Measurements from ENCODE around the gene NUMA1.

The NUMA1 gene

GRCh38 chr11:72014761-72015320 lies 65.5 kb downstream of the NUMA1 start:
- no peak for DNase-seq

GRCh38 chr11:72013765-72014711 lies 66.3 kb downstream of the NUMA1 start:
- no peak for DNase-seq

GRCh38 chr11:72012897-72013721 lies 67.2 kb downstream of the NUMA1 start:
- no peak for DNase-seq

- DNase-seq: no peak
Observed at GRCh38 chr11:72012091-72012630, 68.2 kb downstream of the NUMA1 start.

- no peak for DNase-seq
Observed at GRCh38 chr11:72010529-72011233, 69.7 kb downstream of the NUMA1 start.

- DNase-seq: no peak
Observed at GRCh38 chr11:72009156-72009555, 71.2 kb downstream of the NUMA1 start.

GRCh38 chr11:72008728-72009127 lies 71.6 kb downstream of the NUMA1 start:
- DNase-seq: no peak

- no peak for DNase-seq
Observed at GRCh38 chr11:72007587-72007986, 72.8 kb downstream of the NUMA1 start.

GRCh38 chr11:72007089-72007476 lies 73.3 kb downstream of the NUMA1 start:
- no peak for DNase-seq

- DNase-seq: no peak
Observed at GRCh38 chr11:72006309-72007088, 73.8 kb downstream of the NUMA1 start.

GRCh38 chr11:72005347-72006260 lies 74.7 kb downstream of the NUMA1 start:
- no peak for DNase-seq

GRCh38 chr11:72004515-72005346 lies 75.6 kb downstream of the NUMA1 start:
- DNase-seq: no peak

- DNase-seq: no peak
Observed at GRCh38 chr11:72003776-72004171, 76.6 kb downstream of the NUMA1 start.

- no peak for DNase-seq
Observed at GRCh38 chr11:72002841-72003775, 77.2 kb downstream of the NUMA1 start.

GRCh38 chr11:72001834-72002591 lies 78.3 kb downstream of the NUMA1 start:
- no peak for DNase-seq

GRCh38 chr11:72001285-72001684 lies 79.1 kb downstream of the NUMA1 start:
- no peak for DNase-seq

- DNase-seq: no peak
Observed at GRCh38 chr11:72000202-72000867, 80.0 kb downstream of the NUMA1 start.

Data from NK-92 treated with Interleukin-12 subunit alpha and Interleukin-12 subunit beta, amount 100 ng/mL, for 24 hours (cell line).